GM13977 (cell line): Measurements from ENCODE around the gene PKDREJ.
"Not testable (repeated sequence)": the region's sequence is repeated elsewhere in the genome, so short reads cannot be mapped to it uniquely, and the experiment has no call there.

Experiments
- DNase-seq: peaks from one replicate; pipeline ENCODE4 v3.0.0; 2012; ENCODE audit warnings: low spot score
- CTCF ChIP-seq: IDR thresholded peaks from 2 replicates; pipeline ENCODE4 v1.5.1; 2012; ENCODE audit warnings: mild to moderate bottlenecking, control low read depth; ENCODE audit not compliant: insufficient read depth; ENCODE audit errors: extremely low read depth, missing control alignments
- in situ Hi-C: fragments of 300-500 bp; cut with MboI; formaldehyde crosslinking; loops from one replicate; pipeline ENCODE4 v1.12.0; 2022; ENCODE audit warnings: low sequenced_read_pairs, low pct_unique_long_range_greater_than_20kb, mixed read lengths, inconsistent platforms; ENCODE audit not compliant: unreplicated experiment

Gene PKDREJ

GRCh38 chr22:46273432-46274148 is 10.4 kb upstream of the PKDREJ start:
- in situ Hi-C loops = no loop called here
- no peak for TF ChIP-seq CTCF
- no peak for DNase-seq

GRCh38 chr22:46272762-46273431 is 9.8 kb upstream of the PKDREJ start:
- TF ChIP-seq CTCF = no peak
- no peak for DNase-seq
- in situ Hi-C loops = no loop called here

DNA sequence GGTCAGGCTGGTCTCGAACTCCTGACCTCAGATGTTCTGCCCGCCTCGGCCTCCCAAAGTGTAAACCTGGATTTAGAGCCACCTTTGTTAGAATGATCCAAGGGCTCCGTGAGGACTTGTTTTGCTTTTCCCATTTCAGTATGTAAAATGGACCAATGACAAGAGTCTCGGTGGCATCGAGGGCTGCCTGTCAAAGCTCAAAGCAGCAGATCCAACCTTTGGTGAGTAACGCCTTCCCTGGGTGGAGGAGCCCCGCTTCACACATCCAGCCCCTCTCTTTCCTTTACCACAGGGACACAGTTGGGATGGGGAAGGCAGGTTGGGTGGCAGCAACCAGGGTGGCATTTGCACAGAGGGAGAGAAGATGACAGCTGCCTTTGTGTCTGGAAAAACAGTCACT is 9.1 kb upstream of the PKDREJ start:
- in situ Hi-C loops = no loop called here
- TF ChIP-seq CTCF = no peak
- DNase-seq = no peak

GRCh38 chr22:46269564-46269963 is 6.4 kb upstream of the PKDREJ start:
- DNase-seq = no peak
- in situ Hi-C loops = no loop called here
- no peak for TF ChIP-seq CTCF

- in situ Hi-C loops = no loop called here
- no peak for TF ChIP-seq CTCF
- peak; percentile 96 for DNase-seq
These were observed 4.5 kb upstream of the PKDREJ start, which contains the start of gene TTC38 for GRCh38 chr22:46267431-46268279. Gene TTC38, plus strand, starts transcription at chr22:46268008. Its CDS starts 32 bp downstream, at chr22:46268040.

- DNase-seq, in situ Hi-C loops: not testable (repeated sequence)
These were observed 2.5 kb upstream of the PKDREJ start for GRCh38 chr22:46265627-46266026.

- DNase-seq, in situ Hi-C loops: not testable (repeated sequence)
These were observed 1.4 kb upstream of the PKDREJ start for GRCh38 chr22:46264520-46264919.
